ENCODE data around the gene BTBD2.

Gene BTBD2

DNA sequence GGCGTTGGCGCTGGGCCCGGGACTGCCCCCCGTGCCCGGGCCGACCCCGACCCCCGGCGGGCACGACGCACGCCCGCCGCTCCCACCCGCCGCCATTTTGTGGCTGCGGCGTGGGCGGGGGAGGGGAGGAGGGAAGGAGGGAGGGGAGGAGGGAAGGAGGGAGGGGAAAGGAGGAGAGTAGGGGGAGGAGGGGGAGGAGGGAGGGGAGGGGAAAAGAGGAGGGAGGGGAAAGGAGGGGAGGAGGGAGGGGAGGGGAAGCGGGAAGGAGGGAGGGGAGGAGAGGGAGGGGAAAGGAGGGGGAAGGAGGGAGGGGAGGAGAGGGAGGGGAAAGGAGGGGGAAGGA is at the start of gene BTBD2:
BTBD2 (minus strand) TSS at position 107 of the 343 bp plus-strand sequence; CDS start at position 96, 11 bp downstream.
- DNase-seq, result peak in 34 of 51 donors; percentile 2 to 76 (median 38)

DNA sequence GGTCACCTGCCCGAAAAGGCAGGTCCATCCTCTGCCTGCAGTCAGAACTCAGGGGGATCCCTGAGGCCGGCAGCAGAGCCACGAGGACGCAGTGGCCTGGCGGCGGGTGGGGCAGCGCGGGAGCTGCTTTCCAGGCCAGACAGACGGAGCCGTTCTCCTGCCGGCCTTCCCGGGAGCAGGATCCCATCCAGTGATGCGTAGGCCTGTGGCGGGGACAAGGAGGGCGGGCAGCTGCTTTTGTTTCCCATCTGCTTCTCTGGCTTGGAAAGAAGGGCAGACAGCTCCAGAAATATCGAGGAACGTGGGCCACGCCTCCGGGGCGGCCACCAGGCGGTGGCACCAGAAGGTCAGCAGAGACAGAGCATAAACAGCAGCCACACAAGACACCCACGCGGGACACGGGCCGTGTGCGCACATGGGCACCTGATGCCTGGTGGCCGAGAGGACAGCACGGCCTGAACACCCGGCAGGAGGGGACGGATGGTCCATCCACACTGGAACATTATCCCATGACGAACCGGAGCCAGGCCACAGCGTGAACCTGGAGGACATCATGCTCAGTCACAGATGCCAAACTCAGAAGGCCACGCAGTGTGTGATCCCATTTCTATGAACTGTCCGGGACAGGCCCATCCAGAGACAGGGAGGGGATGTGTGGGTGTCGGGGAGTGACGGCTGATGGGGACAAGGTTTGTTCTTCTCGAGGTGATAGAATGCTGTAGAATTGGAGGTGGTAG is 49.4 kb upstream of the BTBD2 start:
- peak in 16 of 51 donors; percentile 17 to 69 (median 43) for DNase-seq

DNA sequence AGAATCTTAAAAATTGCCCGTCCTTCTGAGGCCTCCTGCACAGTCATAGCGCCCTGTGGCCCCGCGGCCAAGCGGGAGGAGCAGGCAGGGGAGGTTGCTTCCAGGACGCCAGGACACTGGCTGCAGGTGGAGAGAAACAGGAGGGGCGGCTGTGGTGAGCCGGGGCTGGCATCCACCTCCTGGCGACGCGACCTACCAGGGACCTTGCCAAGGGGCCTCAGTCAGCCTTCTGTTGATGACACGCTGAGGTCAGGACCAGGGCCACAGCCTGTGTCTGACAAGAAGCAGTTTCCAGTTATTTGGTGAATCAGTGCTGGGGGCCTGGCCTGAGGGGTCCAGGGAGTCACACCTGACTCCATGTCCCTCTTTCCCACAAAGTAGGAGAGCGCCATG is 48.9 kb upstream of the BTBD2 start:
- no peak for DNase-seq

DNA sequence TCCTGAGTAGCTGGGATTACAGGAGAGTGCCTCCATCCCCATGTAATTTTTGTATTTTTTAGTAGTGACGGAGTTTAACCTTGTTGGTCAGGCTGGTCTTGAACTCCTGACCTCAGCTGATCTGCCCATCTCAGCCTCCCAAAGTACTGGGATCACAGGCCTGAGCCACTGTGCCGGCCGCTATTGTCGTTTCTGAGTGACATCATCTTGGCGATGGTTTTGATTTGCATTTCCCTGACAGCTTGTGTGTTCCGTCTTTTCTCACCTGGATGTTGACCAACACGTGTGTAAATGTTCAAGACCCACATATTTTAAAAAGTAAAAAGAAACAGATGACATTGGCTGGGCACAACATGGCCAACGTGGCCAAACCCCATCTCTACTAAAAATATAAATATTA is 48.3 kb upstream of the BTBD2 start:
- no peak for DNase-seq

DNA sequence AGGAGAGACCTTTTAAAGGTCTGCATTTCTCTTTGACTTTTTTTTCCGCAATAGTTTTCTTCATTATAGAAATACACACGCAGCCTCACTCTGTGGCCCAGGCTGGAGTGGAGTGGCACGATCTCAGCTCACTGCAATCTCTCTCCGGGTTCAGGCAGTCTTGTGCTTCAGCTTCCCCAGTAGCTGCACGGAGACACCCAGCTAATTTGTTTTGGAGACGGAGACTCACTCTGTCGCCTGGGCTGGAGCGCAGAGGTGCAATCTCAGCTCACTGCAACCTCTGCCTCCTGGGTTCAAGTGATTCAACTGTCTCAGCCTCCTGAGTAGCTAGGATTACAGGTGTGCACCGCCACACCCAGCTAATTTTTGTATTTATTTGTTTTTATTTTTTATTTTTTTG is 47.3 kb upstream of the BTBD2 start:
- no peak for DNase-seq

DNA sequence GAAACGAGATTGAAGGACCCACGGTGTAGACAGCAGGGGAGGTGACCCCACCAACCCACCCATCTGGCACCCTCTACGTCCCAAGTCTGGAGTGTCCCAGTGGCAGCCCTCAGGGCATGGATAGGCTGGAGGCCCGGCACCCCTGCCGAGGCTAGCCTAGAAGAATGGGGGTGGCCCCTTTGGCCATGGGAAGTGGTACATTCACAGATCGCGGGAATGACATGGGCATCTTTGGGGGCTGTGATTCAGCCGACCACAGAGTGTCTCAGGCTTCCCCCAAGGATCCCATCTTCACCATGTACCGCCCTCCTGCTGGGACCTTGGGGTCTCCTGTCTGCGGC is 46.8 kb upstream of the BTBD2 start:
- DNase-seq, result no peak

DNA sequence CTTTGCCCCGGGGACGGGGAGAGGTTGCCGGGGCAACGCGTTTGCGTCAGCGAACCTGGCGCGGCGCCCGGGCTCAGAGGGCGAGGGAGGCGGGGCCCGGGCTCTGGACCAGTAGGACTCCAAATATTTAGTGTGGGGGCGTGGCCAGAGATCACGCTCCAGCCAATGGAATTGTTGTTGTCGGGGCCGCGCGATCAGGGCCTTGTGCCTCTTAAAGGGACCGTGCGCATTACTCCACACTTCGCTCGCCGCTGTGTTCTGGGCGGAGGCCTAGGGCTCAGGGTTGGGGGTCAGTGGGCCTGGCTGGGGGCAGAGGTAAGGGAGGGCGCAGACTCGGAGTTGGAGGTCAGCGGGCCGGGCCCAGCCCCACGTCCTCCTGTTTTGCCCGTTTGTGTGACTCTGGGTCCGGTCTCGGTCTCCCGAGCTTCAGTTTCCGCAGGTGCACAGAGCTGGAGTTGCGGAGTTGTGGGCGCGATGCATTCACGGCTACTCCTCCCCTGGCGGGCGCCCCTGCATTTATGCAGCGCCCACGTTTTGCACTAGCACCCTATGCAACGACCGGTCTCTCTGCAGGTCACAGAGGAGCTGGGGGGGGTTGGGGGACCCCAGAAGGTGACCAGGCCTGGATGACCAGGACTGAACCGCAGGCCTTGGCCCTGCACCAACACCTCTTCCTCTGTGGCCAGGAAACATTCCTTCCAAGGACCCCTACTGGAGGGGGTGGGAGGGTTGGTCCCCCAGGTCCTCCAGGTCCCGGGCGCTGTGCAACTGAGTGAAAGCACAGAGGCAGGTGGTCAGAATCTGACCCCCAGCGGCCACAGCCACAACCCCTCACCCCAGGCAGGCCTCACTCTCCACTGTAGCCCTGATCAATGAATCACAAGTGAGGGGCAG is 46.2 kb upstream of the BTBD2 start:
- peak; percentile 69 to 100 (median 98) for DNase-seq

DNA sequence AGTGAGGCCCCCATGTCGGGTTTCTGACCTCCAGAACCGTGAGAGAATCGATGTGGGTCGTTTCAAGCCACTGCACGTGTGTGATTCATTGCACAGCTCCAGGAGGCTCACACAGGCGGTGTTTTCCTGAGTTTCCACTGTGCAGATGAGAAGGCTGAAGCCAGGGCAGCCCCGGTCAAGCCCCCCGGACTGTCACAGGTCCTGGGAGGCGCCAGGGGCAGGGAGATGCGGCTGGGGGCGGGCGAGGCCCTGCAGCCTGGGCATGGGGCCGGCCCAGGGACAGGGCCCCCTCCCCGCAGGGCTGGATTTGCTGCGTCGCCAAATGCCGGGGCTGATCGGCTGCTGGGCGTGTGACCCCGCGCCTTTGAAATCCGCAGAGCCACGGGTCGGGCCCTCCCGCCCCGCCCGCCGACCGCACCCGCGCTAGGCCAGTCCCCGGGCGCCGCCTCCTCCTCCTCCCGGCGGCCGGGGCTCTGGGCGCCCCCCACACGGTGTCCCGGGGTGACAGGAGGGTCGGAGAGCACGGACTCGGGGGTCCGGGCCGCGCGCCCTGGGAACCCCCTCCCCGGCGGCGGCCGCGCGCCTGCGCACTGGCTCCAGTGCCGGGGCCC is 45.5 kb upstream of the BTBD2 start:
- DNase-seq, result peak in 41 of 51 donors; percentile 50 to 95 (median 78)

DNA sequence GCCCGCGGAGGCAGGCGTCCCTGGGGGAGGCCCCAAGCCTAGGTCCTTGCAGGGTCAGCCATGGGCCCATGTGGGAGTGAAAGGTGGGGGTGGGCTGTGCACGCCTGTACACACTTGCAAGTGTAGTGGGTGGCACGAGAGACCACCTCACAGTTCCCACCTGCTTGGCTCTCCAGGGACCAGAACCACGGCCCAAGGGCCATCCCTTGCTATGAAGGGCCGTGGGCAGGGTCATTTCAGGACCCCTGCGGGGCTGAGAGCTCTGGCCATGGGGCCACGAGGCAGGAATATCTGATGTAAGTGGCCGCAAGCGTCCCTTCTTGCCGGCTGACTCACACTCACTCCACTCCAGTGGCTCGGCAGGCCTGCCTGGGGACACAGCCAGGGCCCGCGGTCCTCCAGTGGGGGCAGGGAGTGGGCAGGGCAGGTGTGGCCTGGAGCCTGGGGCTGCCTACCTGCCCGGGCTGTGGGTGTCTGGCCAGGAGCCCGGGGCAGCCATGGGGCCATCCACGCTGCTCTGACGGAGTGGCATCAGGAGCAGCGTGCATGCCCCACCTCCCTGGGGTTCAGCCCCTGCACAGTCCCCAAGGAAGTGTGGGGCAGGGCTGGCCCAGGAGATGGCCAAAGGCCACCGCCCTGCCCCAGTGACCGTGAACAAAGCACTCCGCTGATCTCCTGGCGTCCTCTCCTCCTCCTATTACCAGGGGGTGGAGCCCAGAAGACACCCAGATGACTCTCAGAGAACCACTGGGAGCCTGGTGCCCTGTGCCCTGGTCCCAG is 44.1 kb upstream of the BTBD2 start:
- DNase-seq, result peak in 37 of 51 donors; percentile 17 to 78 (median 54)

DNA sequence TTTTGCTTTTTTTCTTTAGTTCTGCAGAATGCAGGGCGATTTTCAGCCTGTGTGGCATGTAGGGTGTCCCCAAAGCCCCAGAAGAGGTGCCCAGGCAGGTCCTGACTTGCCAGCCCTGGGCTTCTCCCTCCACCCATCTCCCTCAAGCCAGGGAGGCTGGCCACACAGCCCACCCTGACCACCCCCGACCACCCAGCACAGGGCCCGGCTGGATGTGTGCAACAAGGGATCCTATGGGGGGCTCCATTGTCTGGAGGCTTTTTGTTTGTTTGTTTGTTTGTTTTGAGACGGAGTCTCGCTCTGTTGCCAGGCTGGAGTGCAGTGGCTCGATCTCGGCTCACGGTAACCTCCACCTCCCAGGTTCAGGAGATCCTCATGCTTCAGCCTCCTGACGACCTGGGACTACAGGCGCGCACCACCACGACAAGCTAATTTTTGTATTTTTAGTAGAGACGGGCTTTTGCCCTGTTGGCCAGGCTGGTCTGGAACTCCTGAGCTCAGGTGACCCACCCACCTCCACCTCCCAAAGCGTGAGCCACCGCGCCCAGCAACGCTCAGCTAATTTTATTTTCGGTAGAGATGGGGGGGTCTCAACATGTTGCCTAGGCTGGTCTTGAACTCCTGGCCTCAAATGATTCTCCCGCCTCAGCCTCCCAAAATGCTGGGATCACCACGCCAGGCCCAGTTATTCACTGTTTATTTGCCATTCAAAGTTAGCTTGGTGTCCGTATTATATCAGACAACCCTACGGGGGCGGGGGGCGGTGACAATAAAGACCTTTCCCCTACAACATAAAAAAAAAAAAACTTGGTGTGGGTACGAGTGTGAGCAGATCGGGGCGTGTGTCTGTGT is 43.3 kb upstream of the BTBD2 start:
- DNase-seq, result no peak

DNA sequence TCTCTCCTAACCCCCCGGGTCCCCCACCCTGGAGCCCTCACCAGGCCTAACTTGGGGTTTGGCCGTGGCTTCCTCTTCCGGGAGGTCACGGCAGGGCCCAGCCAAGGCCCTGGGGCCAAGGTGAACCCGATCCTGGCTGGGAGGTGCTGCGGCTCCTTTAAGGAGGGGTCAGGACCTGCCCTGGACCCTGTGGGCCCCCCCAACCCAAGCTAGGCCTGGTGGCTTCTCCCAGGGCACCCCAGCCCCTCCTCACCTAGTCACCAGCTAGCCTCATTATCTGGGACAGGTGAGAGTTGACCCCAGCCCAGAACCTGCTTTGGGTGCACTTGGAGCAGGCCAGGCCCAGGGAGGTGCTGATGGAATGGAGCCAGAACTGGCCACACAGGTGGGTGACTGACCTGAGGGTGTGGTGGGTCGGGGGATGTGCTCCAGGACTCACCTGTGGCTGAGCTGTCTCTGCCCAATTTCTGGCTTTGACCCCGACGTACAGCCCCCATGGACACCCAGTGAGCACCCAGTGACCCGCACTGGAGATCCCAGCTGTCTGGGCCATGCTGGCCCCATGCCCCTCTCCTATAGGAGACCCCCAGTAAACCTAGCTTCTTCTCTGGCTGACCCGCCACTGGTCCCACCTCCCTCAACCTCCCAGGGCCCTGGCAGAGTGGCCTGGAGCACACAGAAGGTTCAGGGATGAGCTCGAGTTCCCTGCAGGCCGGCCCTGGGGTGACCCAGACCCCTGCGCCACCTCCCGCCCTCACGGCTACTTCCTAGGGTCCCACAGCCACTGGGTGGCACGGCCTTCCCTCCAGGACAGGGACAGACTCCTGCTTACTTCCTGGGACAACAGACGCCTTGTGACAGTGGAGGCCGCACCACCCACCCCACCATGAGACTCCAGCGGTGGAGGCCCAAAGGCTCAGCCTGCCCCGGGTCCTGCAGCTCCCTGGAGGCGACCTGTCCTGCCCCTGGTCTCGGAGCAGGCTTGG is 42.3 kb upstream of the BTBD2 start:
- DNase-seq, result no peak

DNA sequence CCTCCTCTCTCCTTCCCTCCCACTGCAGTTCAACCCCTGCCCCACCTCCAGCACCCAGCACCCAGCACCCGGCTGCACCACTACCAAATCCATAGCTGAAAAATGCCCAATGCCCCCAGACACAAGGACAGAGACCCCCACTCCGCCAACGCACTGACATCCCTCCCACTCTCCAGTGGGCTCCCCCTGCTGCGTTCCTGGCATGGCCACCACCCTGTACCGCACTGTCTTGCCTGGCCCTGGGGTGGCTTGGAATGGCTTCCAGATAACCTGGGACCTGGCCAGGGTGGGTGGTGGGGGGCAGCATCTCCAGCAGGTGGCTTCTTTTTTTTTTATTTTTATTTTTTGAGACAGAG is 41.3 kb upstream of the BTBD2 start:
- DNase-seq, result no peak

DNA sequence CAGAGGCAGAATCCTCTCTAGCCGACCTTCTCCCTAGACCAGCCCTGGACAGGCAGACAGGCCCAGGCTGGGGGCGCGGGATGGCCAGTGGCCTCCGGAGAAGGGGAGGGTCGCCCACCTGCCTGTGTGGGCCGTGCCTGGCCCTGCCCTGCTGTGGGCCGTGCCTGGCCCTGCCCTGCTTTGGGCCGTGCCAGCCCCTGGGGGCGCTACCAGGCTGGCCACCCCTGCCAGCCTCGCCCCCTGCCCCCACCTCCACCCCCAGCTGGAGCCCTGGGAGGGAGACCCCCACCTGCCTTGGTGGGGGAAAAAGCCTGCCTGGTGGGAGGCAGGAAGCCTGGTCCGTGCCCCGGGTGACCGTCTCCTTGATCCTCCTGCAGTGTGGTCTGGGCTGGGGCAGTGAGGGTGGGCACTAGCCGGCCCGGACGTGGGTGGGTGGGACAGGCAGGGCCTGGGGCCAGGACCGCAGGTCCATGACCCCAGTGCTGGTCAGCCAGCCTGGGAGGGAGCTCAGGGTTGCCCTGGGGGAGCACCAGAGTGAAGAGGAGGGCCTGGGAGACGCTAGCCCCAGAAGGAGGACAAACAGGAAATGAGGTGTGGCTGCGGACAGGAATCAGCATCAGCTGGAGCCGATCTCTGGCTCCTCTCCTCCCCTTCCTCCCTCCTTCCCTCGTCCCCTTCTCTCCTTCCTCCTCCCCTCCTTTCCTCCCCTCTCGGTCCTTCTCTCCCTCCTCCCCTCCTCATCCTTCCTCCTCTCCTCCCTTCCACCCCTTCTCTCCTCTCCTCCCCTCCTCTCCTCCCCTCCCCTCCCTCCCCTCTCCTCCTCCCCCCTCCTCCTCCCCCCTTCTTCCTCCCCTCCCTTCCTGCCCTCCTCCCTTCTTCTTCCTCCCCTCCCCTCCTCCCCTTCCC is 40.7 kb upstream of the BTBD2 start:
- peak in 1 of 51 donors; percentile 8 for DNase-seq

DNA sequence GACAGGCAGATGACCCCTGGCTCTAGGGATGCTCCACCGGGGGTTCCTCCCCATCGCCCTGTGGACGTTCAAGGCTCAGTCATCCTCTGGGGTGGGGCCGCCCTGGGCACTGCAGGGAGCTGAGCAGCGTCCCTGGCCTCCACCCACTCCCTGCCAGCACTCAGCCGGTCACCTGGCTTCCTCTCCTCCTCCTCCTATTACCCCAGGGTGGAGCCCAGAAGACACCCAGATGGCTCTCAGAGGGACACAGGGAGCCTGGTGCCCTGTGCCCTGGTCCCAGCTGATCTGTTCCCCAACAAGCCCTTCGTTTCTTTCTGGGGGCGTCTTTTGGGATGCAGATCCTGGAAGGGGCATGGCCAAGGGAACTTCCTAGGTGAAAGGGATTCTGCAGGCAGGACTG is 39.2 kb upstream of the BTBD2 start:
- no peak for DNase-seq

DNA sequence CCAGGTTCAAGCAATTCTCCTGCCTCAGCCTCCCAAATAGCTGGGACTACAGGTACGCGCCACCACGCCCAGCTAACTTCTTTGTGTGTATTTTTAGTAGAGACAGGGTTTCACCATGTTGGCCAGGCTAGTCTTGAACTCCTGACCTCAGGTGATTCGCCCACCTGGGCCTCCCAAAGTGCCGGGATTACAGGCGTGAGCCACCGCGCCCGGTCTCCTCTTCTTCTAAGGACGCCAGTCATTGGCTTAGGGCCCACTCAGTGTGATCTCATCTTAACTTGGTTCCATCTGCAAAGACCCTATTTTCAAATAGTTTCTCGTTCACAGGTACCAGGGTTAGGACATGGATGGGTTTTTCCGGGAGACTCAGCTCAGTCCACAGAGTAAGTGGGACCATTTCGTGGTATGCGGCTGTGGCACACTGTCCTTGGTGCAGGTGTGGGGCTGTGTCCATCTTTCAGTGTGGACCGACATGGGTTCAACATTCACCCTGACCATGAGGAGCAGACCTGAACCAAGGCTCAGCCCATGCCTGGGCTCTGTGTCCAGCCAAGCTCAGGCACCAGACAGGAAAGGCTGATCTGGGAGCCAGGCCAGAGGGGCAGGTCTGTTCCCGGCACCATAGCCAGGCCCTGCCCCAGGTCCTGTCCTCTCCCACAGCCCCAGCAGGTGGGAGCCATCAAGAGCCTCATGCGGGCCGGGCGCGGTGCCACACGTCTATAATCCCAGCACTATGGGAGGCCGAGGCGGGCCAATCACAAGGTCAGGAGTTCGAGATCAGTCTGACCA is 38.3 kb upstream of the BTBD2 start:
- peak in 1 of 51 donors; percentile 11 for DNase-seq

DNA sequence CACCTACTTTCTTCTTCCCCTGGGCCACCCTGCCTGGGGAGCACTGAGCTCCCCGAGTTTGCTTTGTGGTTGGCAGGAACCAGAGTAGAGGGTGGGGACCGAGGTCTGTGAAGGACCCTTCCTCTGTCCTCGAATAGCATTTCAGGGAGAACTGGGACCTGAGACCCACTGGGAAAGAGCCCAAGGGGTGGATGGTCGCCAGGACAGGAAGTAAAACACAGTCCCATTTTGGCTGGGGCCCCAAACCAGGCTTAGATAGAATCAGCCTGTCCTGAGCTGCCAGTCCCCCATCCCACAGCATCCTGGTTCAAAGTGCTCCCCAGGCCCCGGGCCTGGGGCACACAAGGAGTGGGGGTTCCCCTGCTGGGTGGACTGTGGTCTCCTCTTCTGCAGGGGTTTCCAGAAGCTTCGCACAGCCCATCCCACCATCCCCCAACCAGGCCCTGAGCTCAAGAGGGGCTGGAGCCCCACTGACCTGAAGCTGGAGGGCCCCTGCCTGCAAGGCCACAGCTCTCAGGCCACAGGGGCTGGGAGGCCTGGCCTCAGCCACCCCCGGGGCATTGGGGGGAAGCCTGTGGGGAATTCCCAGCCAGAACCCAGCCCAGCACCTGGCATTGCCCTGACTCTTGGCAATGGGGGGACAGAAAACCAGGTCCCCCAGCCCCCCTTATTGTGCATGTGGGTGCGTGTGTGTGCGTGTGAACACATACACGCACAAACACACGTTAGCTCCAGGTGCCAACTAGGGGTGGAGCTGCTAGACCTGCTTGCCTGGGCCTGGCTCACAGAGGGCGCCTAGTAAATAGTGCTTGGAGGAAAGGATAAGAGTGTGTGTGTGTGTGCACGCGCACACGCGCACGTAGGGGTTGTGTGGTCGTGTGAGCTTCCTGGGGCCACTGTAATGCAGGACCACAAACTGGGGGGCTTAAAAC is 36.5 kb upstream of the BTBD2 start:
- peak in 10 of 51 donors; percentile 19 to 54 (median 33) for DNase-seq

Measured in hypothalamus (tissue), 51 donors.